Lower lobe of right lung (tissue), 2 donors: ENCODE measurements around the gene C1orf198. TPM values are rescaled to one million over a fixed set of nuclear protein-coding genes. Genes with fewer than 3 reads are reported as not detected.

Experiments used
- ATAC-seq, 2 donors: fragments of 200-7000 bp; cut with Tn5 transposase; one replicate each; pipeline ENCODE4 v1.9.1; 2020 to 2022; ENCODE audit warnings: mild to moderate bottlenecking in 2 of 2, moderate library complexity in 2 of 2
- DNase-seq: peaks from one replicate; pipeline ENCODE4 v3.0.0-alpha.2; 2020
- H3K27ac ChIP-seq: fragments of 200-600 bp; one replicate; pipeline ENCODE4 v1.8.0; 2022
- H3K27me3 ChIP-seq: fragments of 200-600 bp; one replicate; pipeline ENCODE4 v1.8.0; 2022; ENCODE audit warnings: low read depth
- H3K36me3 ChIP-seq: fragments of 200-600 bp; one replicate; pipeline ENCODE4 v1.8.0; 2022; ENCODE audit warnings: mild to moderate bottlenecking
- H3K4me1 ChIP-seq: fragments of 200-600 bp; one replicate; pipeline ENCODE4 v1.8.0; 2022
- H3K4me3 ChIP-seq: fragments of 200-600 bp; one replicate; pipeline ENCODE4 v1.8.0; 2022; ENCODE audit warnings: mild to moderate bottlenecking
- H3K9me3 ChIP-seq: fragments of 200-600 bp; one replicate; pipeline ENCODE4 v1.8.0; 2022
- intact Hi-C: fragments of 100-400 bp; cut with DNase I; formaldehyde crosslinking; loops from one replicate; pipeline ENCODE4 v1.11.0; 2022
- total RNA-seq: library from RNA; stranded (reverse); fragmentation: NEBNext Ultra II Directional; extraction: Animal tissue kit (Norgen Biotek cat#: 25700); gene quantifications from one replicate; pipeline ENCODE4 v1.2.1, GENCODE V29; 2021
- TF ChIP-seq, protein P1 (sequence below): fragments of 200-600 bp; IDR thresholded peaks from one replicate; pipeline ENCODE4 v1.8.0; 2022; ENCODE audit warnings: antibody characterized with exemption, mild to moderate bottlenecking
- donor health status: DM: no; HTN: yes; CAD: no; lungs with severe emphysema.

Gene C1orf198
- total RNA-seq, 1 donor from 2014 or later = 101 TPM

DNA sequence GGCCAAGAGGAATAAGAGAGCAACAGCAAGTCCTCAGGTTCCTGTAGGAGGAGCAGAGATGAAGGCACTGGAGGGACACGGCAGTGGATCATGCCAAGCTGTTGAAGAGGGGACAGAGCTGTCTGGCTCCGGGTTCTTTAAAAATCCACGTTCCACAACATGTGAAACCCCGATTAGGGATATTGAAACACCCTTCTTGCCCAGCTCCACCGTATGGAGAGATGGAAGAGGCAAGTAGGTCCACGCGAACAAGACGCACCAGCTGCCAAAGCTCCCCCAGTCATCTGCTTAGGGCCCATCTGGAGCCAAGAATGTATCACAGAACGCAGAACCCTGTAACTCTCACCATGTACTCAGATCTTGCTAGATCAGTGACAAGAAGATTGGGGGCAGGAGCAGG is 3.9 kb downstream of the C1orf198 start:
- intact Hi-C loops = no loop called here
- ATAC-seq (no peak), DNase-seq (no peak)
- Histone ChIP-seq H3K4me3 (no peak overlapping the region), H3K36me3 (no peaks in the 10 kb centered on the region), H3K9me3 (no peaks in the 10 kb centered on the region), H3K27me3 (no peaks in the 10 kb centered on the region), H3K27ac (peak overlapping the region; percentile 31), H3K4me1 (peaks cover 75% of the 10 kb centered on the region)
- TF ChIP-seq, protein P1, sequence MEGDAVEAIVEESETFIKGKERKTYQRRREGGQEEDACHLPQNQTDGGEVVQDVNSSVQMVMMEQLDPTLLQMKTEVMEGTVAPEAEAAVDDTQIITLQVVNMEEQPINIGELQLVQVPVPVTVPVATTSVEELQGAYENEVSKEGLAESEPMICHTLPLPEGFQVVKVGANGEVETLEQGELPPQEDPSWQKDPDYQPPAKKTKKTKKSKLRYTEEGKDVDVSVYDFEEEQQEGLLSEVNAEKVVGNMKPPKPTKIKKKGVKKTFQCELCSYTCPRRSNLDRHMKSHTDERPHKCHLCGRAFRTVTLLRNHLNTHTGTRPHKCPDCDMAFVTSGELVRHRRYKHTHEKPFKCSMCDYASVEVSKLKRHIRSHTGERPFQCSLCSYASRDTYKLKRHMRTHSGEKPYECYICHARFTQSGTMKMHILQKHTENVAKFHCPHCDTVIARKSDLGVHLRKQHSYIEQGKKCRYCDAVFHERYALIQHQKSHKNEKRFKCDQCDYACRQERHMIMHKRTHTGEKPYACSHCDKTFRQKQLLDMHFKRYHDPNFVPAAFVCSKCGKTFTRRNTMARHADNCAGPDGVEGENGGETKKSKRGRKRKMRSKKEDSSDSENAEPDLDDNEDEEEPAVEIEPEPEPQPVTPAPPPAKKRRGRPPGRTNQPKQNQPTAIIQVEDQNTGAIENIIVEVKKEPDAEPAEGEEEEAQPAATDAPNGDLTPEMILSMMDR = no peak

DNA sequence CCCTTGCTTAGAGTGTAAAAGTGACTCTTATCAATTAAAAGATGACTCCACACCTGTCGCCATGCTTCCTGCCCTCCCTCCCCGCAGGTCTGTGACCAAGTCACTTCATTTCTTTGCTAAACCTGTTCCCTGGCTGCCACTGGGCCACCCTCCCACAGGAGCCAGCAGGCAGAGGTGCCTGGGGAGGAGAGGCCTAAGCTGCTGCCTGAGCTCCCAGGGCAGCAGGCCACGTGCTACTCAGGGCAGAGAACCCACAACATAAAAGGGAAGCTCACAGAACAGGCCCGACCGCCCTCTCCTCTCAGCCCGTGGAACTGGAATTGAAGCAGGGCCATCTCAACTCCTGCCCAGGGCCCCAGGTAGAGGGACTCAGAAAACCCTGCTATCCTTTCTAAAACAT is 4.9 kb downstream of the C1orf198 start:
- peak; percentile 72 to 82 for ATAC-seq
- DNase-seq = peak; percentile 83
- peak overlapping the region; percentile 25 for H3K27ac ChIP-seq
- H3K36me3 ChIP-seq = no peaks in the 10 kb centered on the region
- no peaks in the 10 kb centered on the region for H3K27me3 ChIP-seq
- intact Hi-C loops = no loop called here
- TF ChIP-seq, protein P1 = no peak
- no peak overlapping the region for H3K4me3 ChIP-seq
- H3K9me3 ChIP-seq = no peaks in the 10 kb centered on the region
- H3K4me1 ChIP-seq = peaks cover 75% of the 10 kb centered on the region

DNA sequence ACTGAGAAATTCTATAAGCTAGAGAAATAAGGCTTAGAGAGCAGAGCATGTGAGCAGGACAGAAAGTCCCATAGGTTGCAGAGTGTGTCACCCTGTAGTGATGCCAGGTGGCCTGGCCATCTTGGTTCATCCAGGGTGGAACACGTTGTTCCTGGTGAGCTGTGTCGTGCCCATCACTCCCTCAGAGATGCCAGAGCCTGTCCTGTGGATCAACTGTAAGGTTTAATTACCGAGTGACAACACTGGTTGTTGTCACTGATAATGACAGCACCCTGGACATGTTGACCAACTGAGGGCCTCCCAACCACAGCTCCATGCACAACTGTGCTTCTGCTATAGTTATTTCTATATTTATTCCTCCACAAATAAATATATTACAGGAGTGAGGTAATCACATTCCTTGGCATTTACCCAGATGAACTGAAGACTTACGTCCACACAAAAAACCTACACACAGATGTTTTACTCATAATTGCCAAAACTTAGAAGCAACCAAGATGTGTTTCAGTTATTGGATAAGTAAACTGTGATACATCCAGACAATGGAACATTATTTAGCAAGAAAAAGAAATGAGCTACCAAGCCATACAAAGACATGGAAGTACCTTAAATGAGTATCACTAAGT is 6.2 kb downstream of the C1orf198 start:
- H3K27ac ChIP-seq = peak overlapping the region; percentile 25
- TF ChIP-seq, protein P1 = no peak
- ATAC-seq = no peak
- DNase-seq = no peak
- no peaks in the 10 kb centered on the region for H3K9me3 ChIP-seq
- H3K36me3 ChIP-seq = no peaks in the 10 kb centered on the region
- intact Hi-C loops = no loop called here
- H3K27me3 ChIP-seq = no peaks in the 10 kb centered on the region
- no peak overlapping the region for H3K4me3 ChIP-seq
- peaks cover 87% of the 10 kb centered on the region for H3K4me1 ChIP-seq

DNA sequence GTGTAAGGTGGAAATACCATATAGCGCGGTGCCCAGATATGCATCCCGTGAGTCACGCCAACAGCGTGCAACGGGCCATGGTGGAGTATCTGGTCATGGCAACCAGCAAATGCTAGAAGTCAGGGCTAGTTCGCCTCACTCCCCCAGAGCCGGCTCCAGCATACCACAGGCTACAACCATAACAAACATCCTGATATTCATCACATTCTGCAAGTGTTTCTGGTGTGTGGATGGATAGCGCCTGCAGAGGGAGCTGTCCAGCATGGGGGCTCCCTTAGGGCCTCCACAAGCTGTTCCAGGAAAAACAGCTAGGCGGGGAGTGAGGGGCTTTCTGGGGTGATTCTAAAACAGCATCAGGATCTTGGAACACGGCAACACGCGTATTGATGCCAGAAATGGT is 6.8 kb downstream of the C1orf198 start:
- no peak for DNase-seq
- no peak for ATAC-seq
- Histone ChIP-seq H3K27ac (peak overlapping the region; percentile 4), H3K27me3 (no peaks in the 10 kb centered on the region), H3K9me3 (no peaks in the 10 kb centered on the region), H3K36me3 (no peaks in the 10 kb centered on the region), H3K4me1 (peaks cover 87% of the 10 kb centered on the region), H3K4me3 (no peak overlapping the region)
- TF ChIP-seq, protein P1 = no peak
- intact Hi-C loops = no loop called here

DNA sequence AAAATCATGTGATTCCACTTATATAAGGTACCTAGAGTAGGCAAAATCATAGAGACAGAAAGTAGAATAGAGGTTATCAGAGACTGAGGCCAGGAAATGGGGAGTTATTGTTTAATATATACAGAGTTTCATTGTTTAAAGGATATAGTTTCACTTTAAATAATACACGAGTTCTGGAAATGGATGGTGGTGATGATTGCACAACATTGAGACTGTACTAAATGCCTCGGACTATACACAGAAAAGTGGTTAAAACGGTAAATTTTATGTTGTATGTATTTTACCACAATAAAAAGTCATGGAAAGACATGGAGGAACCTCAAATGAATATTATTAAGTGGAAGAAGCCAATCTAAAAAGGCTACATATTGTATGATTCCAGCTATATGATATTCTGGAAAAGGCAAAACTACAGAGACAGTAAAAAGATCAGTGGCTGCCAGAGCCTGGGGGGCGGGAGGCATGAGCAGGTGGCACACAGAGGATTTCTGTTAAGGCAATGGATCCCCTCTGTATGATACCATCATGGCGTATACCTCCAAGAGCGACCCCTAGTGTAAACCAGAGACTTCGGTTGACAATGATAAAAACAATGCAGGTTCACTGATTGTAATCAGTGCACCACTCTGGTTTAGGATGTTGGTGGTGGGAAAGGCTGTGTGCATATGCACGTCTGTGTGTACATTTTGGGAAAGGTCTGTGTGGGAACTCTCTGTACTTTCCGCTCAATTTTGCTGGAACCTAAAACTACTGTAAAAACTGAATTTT is 7.5 kb downstream of the C1orf198 start:
- TF ChIP-seq, protein P1 = no peak
- Histone ChIP-seq H3K9me3 (no peaks in the 10 kb centered on the region), H3K4me3 (no peak overlapping the region), H3K27ac (no peak overlapping the region), H3K36me3 (no peaks in the 10 kb centered on the region), H3K4me1 (peaks cover 80% of the 10 kb centered on the region), H3K27me3 (no peaks in the 10 kb centered on the region)
- no peak for ATAC-seq
- no peak for DNase-seq
- intact Hi-C loops = no loop called here
